Adrenal gland (tissue), 5 donors: Measurements from ENCODE around the gene ADAMTS19.

ENCODE experiments used
- POLR2A ChIP-seq, 2 donors: fragments of 450-650 bp; IDR thresholded peaks; one replicate each; pipeline ENCODE4 v1.6.1; 2017; ENCODE audit warnings: antibody characterized with exemption in 2 of 2, mild to moderate bottlenecking in 2 of 2, moderate library complexity in 1 of 2
- TF ChIP-seq, protein P1 (sequence below), 6 experiments: fragments of 450-650 bp in 4 of 6; fragments of 200-600 bp in 2 of 6; sonication (generic) in 1 of 6; IDR thresholded peaks; 1 replicate in 5 of 6; 2 replicates in 1 of 6; pipeline versions ENCODE4 v1.5.1 to v1.8.0; 2016 to 2021; ENCODE audit warnings: antibody characterized with exemption in 6 of 6, mild to moderate bottlenecking in 2 of 6, moderate library complexity in 1 of 6
- donor health status: DM: no; HTN: no; CAD: no.

DNA sequence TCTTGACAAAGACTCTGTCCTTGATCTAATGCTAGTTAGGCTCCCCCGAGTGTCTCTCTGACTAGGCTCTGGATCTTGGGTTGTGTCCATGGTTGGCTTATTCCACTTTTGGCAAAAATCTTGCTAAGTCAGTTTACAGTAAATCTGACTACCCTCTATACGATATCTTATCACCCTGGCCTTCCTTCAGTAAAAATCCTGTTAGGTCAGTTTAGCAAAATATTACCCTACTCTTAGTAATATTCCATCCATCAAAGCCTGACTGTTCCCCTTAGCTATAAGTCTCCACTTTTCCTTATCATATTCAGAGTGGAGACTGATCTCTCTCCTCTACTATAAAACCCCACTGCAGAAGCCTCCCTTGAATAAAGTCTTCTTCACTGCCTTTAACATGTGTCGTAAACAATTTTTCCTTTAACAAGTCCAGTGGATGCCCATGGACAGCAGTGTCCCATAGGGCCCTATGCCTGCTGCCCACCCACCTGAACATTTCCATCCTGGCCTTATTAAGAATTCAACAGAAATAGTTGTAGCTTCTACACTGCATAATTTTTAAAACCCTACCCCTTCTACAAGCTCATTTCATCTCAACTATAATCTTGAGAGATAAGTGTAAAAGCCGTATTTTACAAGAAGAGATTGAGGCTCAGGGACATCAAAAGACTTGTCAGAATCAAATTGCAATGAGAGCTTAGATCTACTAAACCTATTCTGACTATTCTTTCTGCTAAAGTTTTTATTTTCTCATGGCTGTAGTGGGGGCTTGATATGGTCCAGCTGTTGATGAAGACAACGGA is 310.1 kb downstream of the ADAMTS19 start:
- TF ChIP-seq, protein P1, sequence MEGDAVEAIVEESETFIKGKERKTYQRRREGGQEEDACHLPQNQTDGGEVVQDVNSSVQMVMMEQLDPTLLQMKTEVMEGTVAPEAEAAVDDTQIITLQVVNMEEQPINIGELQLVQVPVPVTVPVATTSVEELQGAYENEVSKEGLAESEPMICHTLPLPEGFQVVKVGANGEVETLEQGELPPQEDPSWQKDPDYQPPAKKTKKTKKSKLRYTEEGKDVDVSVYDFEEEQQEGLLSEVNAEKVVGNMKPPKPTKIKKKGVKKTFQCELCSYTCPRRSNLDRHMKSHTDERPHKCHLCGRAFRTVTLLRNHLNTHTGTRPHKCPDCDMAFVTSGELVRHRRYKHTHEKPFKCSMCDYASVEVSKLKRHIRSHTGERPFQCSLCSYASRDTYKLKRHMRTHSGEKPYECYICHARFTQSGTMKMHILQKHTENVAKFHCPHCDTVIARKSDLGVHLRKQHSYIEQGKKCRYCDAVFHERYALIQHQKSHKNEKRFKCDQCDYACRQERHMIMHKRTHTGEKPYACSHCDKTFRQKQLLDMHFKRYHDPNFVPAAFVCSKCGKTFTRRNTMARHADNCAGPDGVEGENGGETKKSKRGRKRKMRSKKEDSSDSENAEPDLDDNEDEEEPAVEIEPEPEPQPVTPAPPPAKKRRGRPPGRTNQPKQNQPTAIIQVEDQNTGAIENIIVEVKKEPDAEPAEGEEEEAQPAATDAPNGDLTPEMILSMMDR (IDR thresholded peaks at IDR 0.05), result no peak
- no peak for TF ChIP-seq POLR2A (IDR thresholded peaks at IDR 0.05)
